Small intestine (tissue), 7 donors: ENCODE data around the gene TMEM18. TPM values are rescaled to one million over a fixed set of nuclear protein-coding genes. Genes with fewer than 3 reads are reported as not detected.
A peak's percentile ranks its signal among the peaks of the same experiment; 100 is the strongest.

Source experiments
- DNase-seq, 2 donors: peaks; one replicate each; pipeline versions ENCODE4 v3.0.0 to v3.0.0-alpha.2; 2013
- FAIRE-seq: peaks from 2 replicates; lab custom pipeline; 2012; peaks lifted over from hg19 to GRCh38; lab: Jason Lieb, UNC
- H3K27ac ChIP-seq, 3 donors: one replicate each; pipeline ENCODE4 v1.5.1; 2013; ENCODE audit warnings: low read length in 2 of 3, mild to moderate bottlenecking in 2 of 3, control low read depth in 1 of 3, inconsistent platforms in 1 of 3, low read depth in 1 of 3, moderate library complexity in 1 of 3
- H3K27me3 ChIP-seq, 3 donors: one replicate each; pipeline ENCODE4 v1.6.1; 2013; ENCODE audit warnings: low read length in 3 of 3, inconsistent platforms in 1 of 3; ENCODE audit not compliant: control insufficient read depth in 3 of 3, insufficient read depth in 3 of 3
- H3K36me3 ChIP-seq, 3 donors: one replicate each; pipeline ENCODE4 v1.6.1; 2013; ENCODE audit warnings: low read length in 3 of 3, inconsistent platforms in 1 of 3, low read depth in 1 of 3, mild to moderate bottlenecking in 1 of 3, moderate library complexity in 1 of 3; ENCODE audit not compliant: control insufficient read depth in 3 of 3, insufficient read depth in 2 of 3
- H3K4me1 ChIP-seq, 3 donors: one replicate each; pipeline ENCODE4 v1.6.1; 2013; ENCODE audit warnings: low read length in 2 of 3, inconsistent platforms in 1 of 3, low read depth in 1 of 3, mild to moderate bottlenecking in 1 of 3, moderate library complexity in 1 of 3; ENCODE audit not compliant: control insufficient read depth in 3 of 3, insufficient read depth in 2 of 3
- H3K4me3 ChIP-seq, 3 donors: one replicate each; pipeline ENCODE4 v1.5.1; 2013; ENCODE audit warnings: low read length in 3 of 3, control low read depth in 1 of 3, inconsistent platforms in 1 of 3, low read depth in 1 of 3, mild to moderate bottlenecking in 1 of 3, moderate library complexity in 1 of 3
- H3K9me3 ChIP-seq, 2 donors: one replicate each; pipeline ENCODE4 v1.6.1; 2013; ENCODE audit warnings: low read depth in 1 of 2, low read length in 1 of 2; ENCODE audit not compliant: control insufficient read depth in 2 of 2, insufficient read depth in 1 of 2
- WGBS, 3 donors: extraction: QIAGEN DNeasy Blood & Tissue Kit; methylation state at CpG; one replicate each; pipeline ENCODE4 v1.1.7; 2013; 5-methylcytosine and 5-hydroxymethylcytosine counted together
- polyA plus RNA-seq, 4 donors: library from polyadenylated mRNA; stranded (reverse) in 3 of 4; unstranded in 1 of 4; fragments of 200-250 nt in 3 of 4; fragments of 120-200 nt in 1 of 4; gene quantifications; one replicate each; pipeline versions ENCODE4 v1.2.1 to v1.2.3, GENCODE V29; 2013
- donor health status: healthy with polysubstance abuse.
- donor health status: control.
- donor health status: control.
- donor health status: Bipolar disorder and iron deficiency.
- donor health status: healthy.

TMEM18 gene
- polyA plus RNA-seq, 4 donors = 22.1 to 30.9 (median 25.8) TPM

DNA sequence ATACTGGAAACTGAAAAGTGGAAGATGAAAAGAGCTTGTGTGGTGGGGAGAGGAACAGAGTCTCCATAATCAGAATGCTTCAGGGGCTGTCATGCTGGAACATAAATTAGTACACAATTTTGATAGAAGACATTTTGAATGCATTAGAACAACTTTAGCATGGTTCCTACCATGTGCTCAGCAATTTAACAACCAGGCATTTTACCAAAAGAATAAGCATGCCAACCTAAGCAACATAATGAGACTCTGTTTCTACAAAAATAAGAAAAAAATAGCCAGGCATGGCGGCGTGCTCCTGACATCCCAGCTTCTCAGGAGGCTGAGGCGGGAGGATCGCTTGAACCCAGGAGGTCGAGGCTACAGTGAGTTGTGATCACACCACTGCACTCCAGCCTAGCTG is 40.5 kb upstream of the TMEM18 start:
- FAIRE-seq = no peak
- peaks cover 0 to 2% (median 2%) of the 10 kb centered on the region in 3 donors for H3K27me3 ChIP-seq
- 83 to 92% (median 85%) methylated on average over 5 of the region's 5 CpGs for WGBS, 3 donors
- DNase-seq = no peak
- no peaks in the 10 kb centered on the region for H3K36me3 ChIP-seq
- no peak overlapping the region for H3K27ac ChIP-seq
- H3K4me1 ChIP-seq = no peaks in the 10 kb centered on the region
- H3K4me3 ChIP-seq = no peak overlapping the region
- no peaks in the 10 kb centered on the region for H3K9me3 ChIP-seq

DNA sequence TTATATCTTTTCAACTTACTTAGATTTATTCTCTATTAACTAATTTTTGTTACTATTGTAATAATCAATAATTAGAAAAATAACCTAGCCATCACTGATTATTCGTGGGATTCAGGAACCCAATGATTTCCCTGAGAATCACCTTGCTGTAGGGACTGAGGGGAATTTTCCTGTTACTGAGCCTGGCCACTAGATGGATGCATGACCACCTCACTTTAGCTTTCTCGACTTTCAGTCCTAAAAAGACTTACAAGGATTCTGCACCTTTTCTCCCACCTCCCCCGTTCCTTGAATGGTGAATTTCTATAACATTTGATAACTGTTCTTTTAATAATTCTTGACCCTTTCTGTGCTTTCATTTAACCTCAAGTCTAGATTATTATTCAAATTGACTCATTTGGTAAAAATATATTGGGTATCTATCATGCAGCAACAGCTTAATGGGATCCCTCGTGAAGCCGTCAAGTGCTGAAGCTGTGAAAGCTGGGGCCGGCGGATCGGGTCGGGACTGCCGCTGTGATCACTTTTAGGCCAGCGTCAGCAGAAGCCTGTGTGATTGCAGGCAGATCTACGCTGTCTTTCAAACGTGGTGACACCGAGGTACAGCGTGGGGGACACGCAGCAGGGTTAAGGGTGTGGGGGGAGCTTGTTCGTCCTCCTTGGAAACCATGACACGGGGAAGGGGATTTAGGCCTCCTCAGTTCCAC is 38.8 kb upstream of the TMEM18 start:
- no peak for FAIRE-seq
- DNase-seq = no peak
- Histone ChIP-seq H3K27ac (no peak overlapping the region), H3K36me3 (no peaks in the 10 kb centered on the region), H3K4me1 (no peaks in the 10 kb centered on the region), H3K27me3 (peaks cover 0 to 2% (median 2%) of the 10 kb centered on the region in 3 donors), H3K9me3 (no peaks in the 10 kb centered on the region), H3K4me3 (no peak overlapping the region)
- WGBS, 3 donors = 64 to 73% (median 68%) methylated on average over 18 of the region's 18 CpGs

DNA sequence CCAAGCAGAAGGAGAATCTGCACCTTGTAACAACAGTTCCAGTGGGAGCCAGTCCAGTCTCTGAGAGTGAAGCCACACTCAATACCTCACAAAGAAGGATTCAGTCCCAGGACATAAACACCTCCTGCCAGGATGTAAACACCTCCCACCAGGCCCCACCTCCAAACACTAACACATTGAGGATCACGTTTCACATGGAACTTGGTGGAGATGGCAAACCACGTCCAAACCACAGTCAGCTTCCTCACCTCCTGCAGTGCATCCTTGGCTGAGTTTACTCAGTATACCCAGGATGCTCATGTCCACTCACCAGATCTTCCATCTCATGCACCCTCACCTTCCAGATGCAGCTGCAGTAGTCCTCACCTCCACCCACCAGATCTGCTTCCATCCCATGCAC is 37.8 kb upstream of the TMEM18 start:
- Histone ChIP-seq H3K27ac (no peak overlapping the region), H3K4me3 (no peak overlapping the region), H3K9me3 (no peaks in the 10 kb centered on the region), H3K4me1 (no peaks in the 10 kb centered on the region), H3K27me3 (peaks cover 0 to 2% (median 2%) of the 10 kb centered on the region in 3 donors), H3K36me3 (no peaks in the 10 kb centered on the region)
- DNase-seq (no peak), FAIRE-seq (no peak)
- 42 to 46% (median 43%) methylated on average over 2 of the region's 2 CpGs for WGBS, 3 donors

DNA sequence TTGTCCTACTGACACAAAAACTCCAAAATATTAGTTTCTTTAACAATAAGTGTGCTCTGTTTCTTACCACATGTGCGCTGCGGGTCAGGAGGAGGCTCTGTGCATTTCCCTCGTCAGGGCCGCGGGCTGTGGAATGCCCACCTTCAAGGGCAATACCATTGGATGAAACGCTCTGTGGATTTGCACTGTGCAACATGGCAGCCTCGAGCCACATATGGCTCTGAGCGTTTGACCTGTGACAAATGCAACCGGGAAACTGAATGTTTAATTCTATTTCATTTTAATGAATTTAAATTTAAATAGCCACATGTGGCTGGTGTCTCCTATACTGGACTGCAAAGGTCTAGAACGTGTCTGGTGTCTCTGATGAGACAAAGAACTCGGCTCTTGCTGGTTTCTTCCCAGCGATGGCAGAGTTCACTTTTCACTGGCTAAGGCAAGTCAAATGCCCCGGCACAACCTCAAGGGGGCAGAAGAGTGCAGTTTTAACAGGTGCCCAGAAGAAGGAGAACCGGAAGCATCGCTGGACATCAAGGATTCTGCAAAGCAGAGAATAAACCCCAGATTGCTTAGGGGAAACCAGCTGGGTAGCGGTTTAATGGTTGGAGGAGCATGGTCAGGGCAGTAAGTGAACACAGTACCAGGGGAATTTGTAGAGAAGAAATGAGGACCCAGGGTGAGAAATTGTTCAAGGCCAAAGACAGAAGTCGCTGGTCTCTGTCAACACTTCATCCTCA is 37.0 kb upstream of the TMEM18 start:
- Histone ChIP-seq H3K27ac (no peak overlapping the region), H3K27me3 (peaks cover 0 to 2% (median 2%) of the 10 kb centered on the region in 3 donors), H3K4me1 (no peaks in the 10 kb centered on the region), H3K4me3 (no peak overlapping the region), H3K36me3 (no peaks in the 10 kb centered on the region), H3K9me3 (no peaks in the 10 kb centered on the region)
- FAIRE-seq (no peak), DNase-seq (peak; percentile 49 to 56)
- WGBS, 3 donors = 61 to 62% (median 61%) methylated on average over 17 of the region's 17 CpGs

DNA sequence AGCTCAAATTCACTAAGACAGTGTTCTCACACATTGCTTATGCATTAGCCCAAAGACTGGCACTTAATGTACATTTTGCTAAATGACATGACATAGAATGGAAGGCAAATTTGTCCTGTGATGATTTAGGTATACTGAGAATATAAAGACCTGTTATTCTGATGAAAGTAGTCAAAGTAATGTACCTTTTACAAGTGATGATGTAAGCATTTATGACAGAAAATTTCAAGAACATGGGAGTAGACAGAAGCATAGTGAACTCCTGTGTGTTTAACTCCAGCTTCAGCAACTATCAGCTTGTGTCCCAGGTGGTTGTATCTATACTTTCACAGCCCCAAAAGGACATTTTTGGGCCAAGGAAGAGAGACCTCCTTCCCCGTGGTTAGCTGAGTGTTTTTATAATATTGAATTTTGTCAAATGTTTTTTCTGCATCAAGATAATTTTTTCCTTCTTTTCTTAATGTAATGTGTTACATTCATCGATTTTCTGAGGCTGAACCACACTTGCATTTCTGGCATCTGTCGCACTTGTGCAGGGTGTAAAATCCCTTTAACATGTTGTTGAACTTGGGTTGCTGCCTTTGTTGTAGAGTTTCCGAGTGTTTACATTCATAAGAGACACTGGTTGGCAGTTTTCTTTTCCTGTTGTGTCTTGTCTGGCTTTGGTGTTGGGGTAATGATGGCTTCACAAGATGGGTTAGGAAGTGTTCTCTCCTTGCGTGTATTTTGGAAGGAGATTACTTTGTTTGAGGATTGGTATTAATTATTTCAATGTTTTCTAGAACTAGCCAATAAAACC is 33.9 kb upstream of the TMEM18 start:
- FAIRE-seq = no peak
- H3K27ac ChIP-seq = no peak overlapping the region
- 74 to 75% (median 74%) methylated on average over 5 of the region's 5 CpGs for WGBS, 3 donors
- H3K9me3 ChIP-seq = no peaks in the 10 kb centered on the region
- no peak overlapping the region for H3K4me3 ChIP-seq
- no peaks in the 10 kb centered on the region for H3K36me3 ChIP-seq
- H3K4me1 ChIP-seq = no peaks in the 10 kb centered on the region
- no peak for DNase-seq
- H3K27me3 ChIP-seq = peaks cover 0 to 2% (median 2%) of the 10 kb centered on the region in 3 donors

DNA sequence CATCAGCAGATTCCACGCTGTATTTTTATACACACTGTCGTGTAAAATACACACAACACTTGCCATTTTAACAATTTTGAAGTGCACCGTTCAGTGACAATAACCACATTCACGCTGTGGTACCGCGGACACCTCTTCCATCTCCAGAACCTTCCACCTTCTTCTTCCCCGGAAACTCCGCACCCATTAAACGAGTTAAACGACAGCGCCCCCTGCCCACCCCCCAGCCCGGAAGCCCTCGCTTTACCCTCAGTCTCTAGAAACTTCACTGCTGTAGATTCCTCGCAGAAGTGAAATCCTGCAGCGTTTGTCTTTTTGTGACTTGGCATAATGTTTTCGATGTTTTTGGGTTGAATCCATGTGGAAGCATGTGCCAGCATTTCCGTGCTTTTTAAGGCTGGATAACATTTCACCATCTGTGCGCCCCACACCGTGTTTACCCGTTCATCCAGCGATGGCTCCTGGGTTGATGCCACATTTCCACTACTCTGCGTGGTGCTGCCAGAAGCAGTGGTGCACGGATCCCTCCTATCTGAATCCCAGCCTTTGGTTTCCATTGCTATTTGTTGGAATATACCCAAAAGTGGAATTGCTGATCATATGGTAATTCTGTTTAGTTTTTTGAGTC is 32.0 kb upstream of the TMEM18 start:
- no peaks in the 10 kb centered on the region for H3K4me1 ChIP-seq
- no peak for FAIRE-seq
- no peak overlapping the region for H3K4me3 ChIP-seq
- H3K27me3 ChIP-seq = peaks cover 0 to 2% (median 0%) of the 10 kb centered on the region in 3 donors
- no peak for DNase-seq
- H3K27ac ChIP-seq = no peak overlapping the region
- no peaks in the 10 kb centered on the region for H3K9me3 ChIP-seq
- no peaks in the 10 kb centered on the region for H3K36me3 ChIP-seq
- 75 to 84% (median 77%) methylated on average over 23 of the region's 23 CpGs for WGBS, 3 donors

DNA sequence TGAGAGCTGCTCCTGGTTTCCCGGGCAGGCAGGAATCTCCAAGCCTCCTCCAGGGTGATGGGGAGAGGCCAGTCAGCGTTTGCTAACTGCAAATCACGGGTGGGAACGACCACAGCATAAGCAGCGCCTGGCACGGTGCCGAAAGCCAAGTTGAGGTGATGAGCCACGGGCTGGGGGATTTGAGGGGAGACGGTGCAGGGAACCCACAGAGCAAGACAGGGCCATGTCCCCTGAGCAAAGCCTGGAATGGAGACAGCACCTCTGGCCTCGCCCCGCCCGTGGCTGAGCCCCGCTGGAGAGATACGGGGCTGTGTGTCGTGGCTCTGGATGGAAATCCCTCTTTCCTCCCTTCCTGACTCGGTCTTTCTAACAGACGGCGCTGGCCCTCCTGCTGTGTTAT is 31.5 kb upstream of the TMEM18 start:
- no peak overlapping the region for H3K27ac ChIP-seq
- peaks cover 0 to 2% (median 0%) of the 10 kb centered on the region in 3 donors for H3K27me3 ChIP-seq
- FAIRE-seq (no peak), DNase-seq (no peak)
- WGBS, 3 donors = 55 to 75% (median 65%) methylated on average over 18 of the region's 18 CpGs
- H3K4me3 ChIP-seq = no peak overlapping the region
- no peaks in the 10 kb centered on the region for H3K4me1 ChIP-seq
- no peaks in the 10 kb centered on the region for H3K36me3 ChIP-seq
- H3K9me3 ChIP-seq = no peaks in the 10 kb centered on the region

DNA sequence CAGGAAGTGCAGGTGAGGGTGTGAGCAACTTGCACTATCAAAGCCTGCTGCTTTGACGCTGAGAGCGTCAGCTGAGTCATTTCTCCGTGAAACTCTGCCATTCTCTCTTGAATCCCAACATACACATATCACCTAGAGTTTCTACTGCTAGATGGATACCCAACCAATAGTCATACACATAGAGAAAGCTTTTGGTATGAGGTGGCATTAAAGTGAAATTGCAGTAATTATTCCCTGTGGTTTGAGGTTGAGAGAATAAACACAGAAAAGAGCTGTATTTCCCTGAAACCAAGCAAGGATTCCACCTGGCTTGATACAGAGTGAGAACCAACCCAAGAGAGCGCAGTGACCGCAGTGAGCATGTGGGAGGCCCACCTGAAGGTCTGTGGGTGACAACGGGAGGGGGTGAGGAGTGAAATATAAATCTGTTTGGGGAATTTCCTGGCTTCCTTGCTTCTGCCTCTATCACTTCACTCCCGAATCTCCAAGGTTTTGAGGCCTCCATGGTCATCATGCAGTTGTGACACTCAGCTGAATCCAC is 28.8 kb upstream of the TMEM18 start:
- DNase-seq = no peak
- H3K27ac ChIP-seq = no peak overlapping the region
- H3K4me1 ChIP-seq = no peaks in the 10 kb centered on the region
- no peak overlapping the region for H3K4me3 ChIP-seq
- WGBS, 3 donors = 62 to 75% (median 68%) methylated on average over 7 of the region's 7 CpGs
- H3K27me3 ChIP-seq = no peaks in the 10 kb centered on the region
- H3K9me3 ChIP-seq = no peaks in the 10 kb centered on the region
- no peak for FAIRE-seq
- no peaks in the 10 kb centered on the region for H3K36me3 ChIP-seq
